Smooth muscle cell (in vitro differentiated cells): ENCODE results near the gene ZNF385C. TPM values are rescaled to one million over a fixed set of nuclear protein-coding genes. Genes with fewer than 3 reads are reported as not detected.
"Not testable (repeated sequence)": the region's sequence is repeated elsewhere in the genome, so short reads cannot be mapped to it uniquely, and the experiment has no call there.

ENCODE experiments used
- DNase-seq: peaks from one replicate; lab custom pipeline; 2025; ENCODE audit not compliant: unreplicated experiment; lab: John Stamatoyannopoulos, UW
- H2AFZ ChIP-seq: fragments of 200-600 bp; sonication (generic); 2 replicates; pipeline ENCODE4 v1.6.0; 2016; ENCODE audit warnings: antibody characterized with exemption, low read depth, mild to moderate bottlenecking
- H3F3A ChIP-seq: fragments of 200-600 bp; sonication (generic); 2 replicates; pipeline ENCODE4 v1.6.0; 2017; ENCODE audit warnings: antibody characterized with exemption, low read depth
- H3K27ac ChIP-seq: fragments of 200-600 bp; sonication (generic); 2 replicates; pipeline ENCODE4 v1.5.1; 2016; ENCODE audit warnings: low read depth, mild to moderate bottlenecking
- H3K27me3 ChIP-seq: fragments of 200-600 bp; sonication (generic); 2 replicates; pipeline ENCODE4 v1.6.1; 2016; ENCODE audit warnings: low read depth, mild to moderate bottlenecking
- H3K36me3 ChIP-seq: fragments of 200-600 bp; sonication (generic); 2 replicates; pipeline ENCODE4 v1.5.1; 2016; ENCODE audit warnings: low read depth
- H3K4me1 ChIP-seq: fragments of 200-600 bp; sonication (generic); 2 replicates; pipeline ENCODE4 v1.5.1; 2016; ENCODE audit warnings: low read depth
- H3K4me2 ChIP-seq: fragments of 200-600 bp; sonication (generic); 2 replicates; pipeline ENCODE4 v1.6.0; 2016; ENCODE audit warnings: mild to moderate bottlenecking
- H3K4me3 ChIP-seq: fragments of 200-600 bp; sonication (generic); 2 replicates; pipeline ENCODE4 v1.5.1; 2016; ENCODE audit warnings: mild to moderate bottlenecking
- H3K79me2 ChIP-seq: fragments of 200-600 bp; sonication (generic); 2 replicates; pipeline ENCODE4 v1.6.0; 2016; ENCODE audit warnings: low read depth, mild to moderate bottlenecking
- H3K9ac ChIP-seq: fragments of 200-600 bp; sonication (generic); 2 replicates; pipeline ENCODE4 v1.6.0; 2016; ENCODE audit warnings: low read depth
- H3K9me3 ChIP-seq: fragments of 200-600 bp; sonication (generic); replicated peaks from 2 replicates; pipeline ENCODE4 v1.5.1; 2016; ENCODE audit warnings: low read depth
- H4K20me1 ChIP-seq: fragments of 200-600 bp; sonication (generic); 2 replicates; pipeline ENCODE4 v1.6.0; 2016; ENCODE audit warnings: low read depth
- CTCF ChIP-seq: fragments of 200-600 bp; sonication (generic); IDR thresholded peaks from 2 replicates; pipeline ENCODE4 v1.5.1; 2017; ENCODE audit warnings: borderline replicate concordance, mild to moderate bottlenecking, antibody characterized with exemption; ENCODE audit not compliant: insufficient read depth, poor library complexity, severe bottlenecking
- WGBS: methylation state at CpG from one replicate; pipeline ENCODE4 v1.1.7; 2016; ENCODE audit warnings: low lambda C conversion rate; 5-methylcytosine and 5-hydroxymethylcytosine counted together
- polyA plus RNA-seq: library from polyadenylated mRNA; unstranded; fragments of >200 nt; fragmentation: Nextera tagmentation; extraction: Ambion mirVana; gene quantifications from 2 replicates; pipeline ENCODE4 v1.2.1, GENCODE V29; 2016
- total RNA-seq: library from RNA; depleted of rRNA; stranded (reverse); fragments of >200 nt; gene quantifications from 2 replicates; pipeline ENCODE4 v1.2.3, GENCODE V29; 2014

The ZNF385C gene
- total and polyA plus RNA-seq, 2 experiments from 2014 or later, result 0.45 to 0.70 TPM

GRCh38 chr17:42141382-42141781, 43.1 kb upstream of the ZNF385C start:
- no peak overlapping the region for H3K9ac ChIP-seq
- no peak overlapping the region for H3K4me3 ChIP-seq
- no peaks in the 10 kb centered on the region for H3K27me3 ChIP-seq
- no peak for TF ChIP-seq CTCF
- no peak overlapping the region for H2AFZ ChIP-seq
- no peaks in the 10 kb centered on the region for H3K4me1 ChIP-seq
- H3K4me2 ChIP-seq, result no peak overlapping the region
- H3K36me3 ChIP-seq, result no peaks in the 10 kb centered on the region
- peaks cover 97% of the 10 kb centered on the region for H4K20me1 ChIP-seq
- 97% methylated on average over 8 of the region's 8 CpGs for WGBS
- H3K79me2 ChIP-seq, result peaks cover 84% of the 10 kb centered on the region
- H3F3A ChIP-seq, result peaks cover 13% of the 10 kb centered on the region
- peak overlapping the region; percentile 77 for H3K27ac ChIP-seq
- no peak for DNase-seq
- no peaks in the 10 kb centered on the region for H3K9me3 ChIP-seq

GRCh38 chr17:42140690-42141089, 42.4 kb upstream of the ZNF385C start:
- not testable (repeated sequence) for H3K4me1 ChIP-seq, H3K36me3 ChIP-seq, DNase-seq, H3K4me2 ChIP-seq, H2AFZ ChIP-seq, H3K9ac ChIP-seq, H3K9me3 ChIP-seq, H3K27me3 ChIP-seq, H3K27ac ChIP-seq, H3K4me3 ChIP-seq
- 97% methylated on average over 6 of the region's 7 CpGs for WGBS
- peaks cover 13% of the 10 kb centered on the region for H3F3A ChIP-seq
- H4K20me1 ChIP-seq, result peaks cover 97% of the 10 kb centered on the region
- peaks cover 78% of the 10 kb centered on the region for H3K79me2 ChIP-seq

- 88% methylated on average over 7 of the region's 7 CpGs for whole genome bisulfite sequencing
- peaks cover 81% of the 10 kb centered on the region for H3K79me2 ChIP-seq
- no peak overlapping the region for H2AFZ ChIP-seq
- no peaks in the 10 kb centered on the region for H3K27me3 ChIP-seq
- no peak for TF ChIP-seq CTCF
- peaks cover 13% of the 10 kb centered on the region for H3F3A ChIP-seq
- H3K4me2 ChIP-seq, result no peak overlapping the region
- no peak overlapping the region for H3K4me3 ChIP-seq
- H3K9me3 ChIP-seq, result no peaks in the 10 kb centered on the region
- no peak for DNase-seq
- H3K27ac ChIP-seq, result no peak overlapping the region
- no peak overlapping the region for H3K9ac ChIP-seq
- H4K20me1 ChIP-seq, result peaks cover 98% of the 10 kb centered on the region
- H3K36me3 ChIP-seq, result no peaks in the 10 kb centered on the region
- H3K4me1 ChIP-seq, result no peaks in the 10 kb centered on the region
Measured at GRCh38 chr17:42138749-42139492, 40.6 kb upstream of the ZNF385C start.

DNA sequence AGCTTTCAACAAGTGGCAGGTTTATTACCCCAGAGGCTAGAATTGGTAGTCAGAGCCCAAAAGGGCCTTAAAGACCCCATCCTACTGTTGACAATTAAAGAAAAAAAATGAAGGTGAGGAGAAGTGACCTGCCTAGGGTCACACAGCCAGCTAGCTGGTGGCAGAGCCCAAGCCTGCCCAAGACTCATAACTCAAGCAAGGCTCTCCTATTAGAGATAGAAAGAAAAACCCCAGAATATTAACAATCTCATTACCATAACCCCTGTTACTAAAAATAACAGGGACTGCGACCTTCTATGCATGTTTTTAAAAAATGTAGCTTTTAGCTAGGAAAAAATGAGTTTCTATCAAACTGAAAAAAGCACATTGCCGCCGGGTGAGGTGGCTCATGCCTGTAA, 38.4 kb upstream of the ZNF385C start:
- H4K20me1 ChIP-seq, result peaks cover 97% of the 10 kb centered on the region
- DNase-seq, result no peak
- H3K27ac ChIP-seq, result no peak overlapping the region
- no peaks in the 10 kb centered on the region for H3K9me3 ChIP-seq
- WGBS, result 95% methylated on average over 3 of the region's 3 CpGs
- H3K4me3 ChIP-seq, result no peak overlapping the region
- H3K9ac ChIP-seq, result no peak overlapping the region
- no peak overlapping the region for H3K4me2 ChIP-seq
- H2AFZ ChIP-seq, result no peak overlapping the region
- H3K36me3 ChIP-seq, result no peaks in the 10 kb centered on the region
- no peaks in the 10 kb centered on the region for H3K27me3 ChIP-seq
- no peak for TF ChIP-seq CTCF
- peaks cover 13% of the 10 kb centered on the region for H3F3A ChIP-seq
- peaks cover 72% of the 10 kb centered on the region for H3K79me2 ChIP-seq
- peaks cover 8% of the 10 kb centered on the region for H3K4me1 ChIP-seq
